CD8-positive, alpha-beta memory T cell (primary cell): ENCODE measurements around the gene PLCXD1. TPM values are rescaled to one million over a fixed set of nuclear protein-coding genes. Genes with fewer than 3 reads are reported as not detected.
"Not testable (repeated sequence)": the region's sequence is repeated elsewhere in the genome, so short reads cannot be mapped to it uniquely, and the experiment has no call there.

ENCODE experiments used
- CTCF ChIA-PET: fragments of 350-600 bp; sonication (Branson Sonifier 250); formaldehyde crosslinking; loops from one replicate; lab custom pipeline; 2021; ENCODE audit warnings: antibody characterized with exemption; lab: Charles Lee
- POLR2A ChIA-PET: fragments of 350-600 bp; sonication (Branson Sonifier 250); formaldehyde crosslinking; loops from one replicate; lab custom pipeline; 2021; ENCODE audit warnings: antibody characterized with exemption; lab: Charles Lee
- DNase-seq, 5 donors: peaks; one replicate each; pipeline versions ENCODE4 v3.0.0 to v3.0.0-alpha.2; 2020 to 2022; ENCODE audit warnings: mixed read lengths in 1 of 5
- H3K27ac ChIP-seq: one replicate; pipeline ENCODE4 v1.7.0; 2013; ENCODE audit warnings: low read depth, mild to moderate bottlenecking, low read length, moderate library complexity
- H3K27me3 ChIP-seq: 2 replicates; pipeline ENCODE4 v1.7.0; 2013; ENCODE audit warnings: low read length, mild to moderate bottlenecking; ENCODE audit not compliant: insufficient read depth, poor library complexity, severe bottlenecking
- H3K36me3 ChIP-seq: 2 replicates; pipeline ENCODE4 v1.7.0; 2013; ENCODE audit warnings: mild to moderate bottlenecking, low read length, moderate library complexity; ENCODE audit not compliant: insufficient read depth
- H3K4me1 ChIP-seq: 2 replicates; pipeline ENCODE4 v1.7.0; 2013; ENCODE audit warnings: mild to moderate bottlenecking, low read length, moderate library complexity; ENCODE audit not compliant: insufficient read depth
- H3K4me3 ChIP-seq: 2 replicates; pipeline ENCODE4 v1.7.0; 2013; ENCODE audit warnings: mild to moderate bottlenecking, low read length
- H3K9me3 ChIP-seq: 2 replicates; pipeline ENCODE4 v1.7.0; 2013; ENCODE audit warnings: mild to moderate bottlenecking, low read length
- H3K27ac Mint-ChIP-seq, 8 donors: one replicate each; pipeline ENCODE4 v1.8.0; 2020 to 2021; ENCODE audit warnings: mixed read lengths in 8 of 8, mild to moderate bottlenecking in 6 of 8, inconsistent platforms in 3 of 8, moderate library complexity in 3 of 8
- H3K27me3 Mint-ChIP-seq, 2 donors: one replicate each; pipeline ENCODE4 v1.8.0; 2020 to 2021; ENCODE audit warnings: mixed read lengths in 2 of 2, mild to moderate bottlenecking in 1 of 2, moderate library complexity in 1 of 2
- H3K36me3 Mint-ChIP-seq, 3 donors: one replicate each; pipeline ENCODE4 v1.8.0; 2020 to 2021; ENCODE audit warnings: mixed read lengths in 3 of 3, inconsistent platforms in 1 of 3, mild to moderate bottlenecking in 1 of 3
- H3K4me1 Mint-ChIP-seq, 3 donors: one replicate each; pipeline ENCODE4 v1.8.0; 2020 to 2021; ENCODE audit warnings: mixed read lengths in 3 of 3, inconsistent platforms in 1 of 3, mild to moderate bottlenecking in 1 of 3
- H3K4me3 Mint-ChIP-seq, 7 donors: one replicate each; pipeline ENCODE4 v1.8.0; 2020 to 2021; ENCODE audit warnings: mixed read lengths in 7 of 7, mild to moderate bottlenecking in 6 of 7, moderate library complexity in 4 of 7, inconsistent platforms in 2 of 7
- H3K9me3 Mint-ChIP-seq, 5 donors: one replicate each; pipeline ENCODE4 v1.8.0; 2020 to 2022; ENCODE audit warnings: mixed read lengths in 5 of 5, mild to moderate bottlenecking in 3 of 5, moderate library complexity in 2 of 5, inconsistent platforms in 1 of 5
- polyA plus RNA-seq: library from polyadenylated mRNA; unstranded; fragments of 300-500 nt; fragmentation: Illumina TruSeq; gene quantifications from one replicate; pipeline ENCODE4 v1.2.3, GENCODE V29; 2021
- total RNA-seq, 2 experiments: library from RNA; stranded (reverse); gene quantifications; one replicate each; pipeline ENCODE4 v1.2.3, GENCODE V29; 2021

PLCXD1 gene
- total and polyA plus RNA-seq, 3 experiments from 2014 or later, result 4.6 to 30.6 (median 28.5) TPM

DNA sequence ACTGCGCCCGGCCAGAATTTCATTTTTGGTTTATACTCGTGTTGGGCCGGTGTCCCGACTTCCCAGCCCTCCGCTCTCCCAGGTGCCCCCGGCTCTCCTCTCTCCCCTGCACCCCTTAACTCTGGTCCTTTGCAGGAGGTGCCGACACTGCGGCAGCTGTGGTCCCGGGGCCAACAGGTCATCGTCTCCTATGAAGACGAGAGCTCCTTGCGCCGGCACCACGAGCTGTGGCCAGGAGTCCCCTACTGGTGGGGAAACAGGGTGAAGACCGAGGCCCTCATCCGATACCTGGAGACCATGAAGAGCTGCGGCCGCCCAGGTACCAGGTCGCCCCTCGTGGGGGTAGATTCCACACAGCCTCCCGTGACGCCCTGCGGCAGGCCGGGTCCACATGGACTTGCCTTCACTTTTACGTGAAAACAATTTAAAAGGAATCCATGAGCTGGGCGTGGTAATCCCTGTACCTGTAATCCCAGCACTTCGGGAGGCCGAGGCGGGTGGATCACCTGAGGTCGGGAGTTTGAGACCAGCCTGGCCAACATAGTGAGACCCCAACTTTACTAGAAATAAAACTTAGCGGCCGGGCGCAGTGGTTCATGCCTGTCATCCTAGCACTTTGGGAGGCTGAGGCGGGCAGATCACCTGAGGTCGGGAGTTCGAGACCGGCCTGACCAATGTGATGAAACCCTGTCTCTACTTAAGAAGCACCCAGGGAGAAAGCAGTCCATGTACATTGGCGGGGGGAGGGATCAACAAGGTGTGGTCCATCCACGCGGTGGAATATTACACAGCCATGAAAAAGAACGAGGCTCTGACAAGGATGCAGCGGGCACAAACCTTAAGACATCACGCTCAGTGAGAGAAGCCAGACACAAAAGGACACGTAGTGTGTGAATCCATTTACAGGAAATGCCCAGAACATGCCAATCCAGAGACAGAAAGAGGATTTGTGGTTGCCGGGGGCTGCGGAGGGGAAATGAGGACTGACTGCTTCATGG, 12.0 kb downstream of the PLCXD1 start:
- Mint-ChIP-seq H3K36me3 (peaks cover 4 to 44% (median 10%) of the 10 kb centered on the region in 3 donors), H3K4me3 (no peak overlapping the region), H3K27ac (no peak overlapping the region), H3K9me3 (no peaks in the 10 kb centered on the region), H3K27me3 (no peaks in the 10 kb centered on the region), H3K4me1 (no peaks in the 10 kb centered on the region)
- ChIA-PET CTCF (no interaction called here), POLR2A (no interaction called here)
- peaks cover 12% of the 10 kb centered on the region for H3K36me3 ChIP-seq
- H3K4me3 ChIP-seq, result no peak overlapping the region
- DNase-seq, result no peak
- H3K9me3 ChIP-seq, result no peaks in the 10 kb centered on the region
- H3K27me3 ChIP-seq, result no peaks in the 10 kb centered on the region
- no peak overlapping the region for H3K27ac ChIP-seq
- H3K4me1 ChIP-seq, result no peaks in the 10 kb centered on the region

DNA sequence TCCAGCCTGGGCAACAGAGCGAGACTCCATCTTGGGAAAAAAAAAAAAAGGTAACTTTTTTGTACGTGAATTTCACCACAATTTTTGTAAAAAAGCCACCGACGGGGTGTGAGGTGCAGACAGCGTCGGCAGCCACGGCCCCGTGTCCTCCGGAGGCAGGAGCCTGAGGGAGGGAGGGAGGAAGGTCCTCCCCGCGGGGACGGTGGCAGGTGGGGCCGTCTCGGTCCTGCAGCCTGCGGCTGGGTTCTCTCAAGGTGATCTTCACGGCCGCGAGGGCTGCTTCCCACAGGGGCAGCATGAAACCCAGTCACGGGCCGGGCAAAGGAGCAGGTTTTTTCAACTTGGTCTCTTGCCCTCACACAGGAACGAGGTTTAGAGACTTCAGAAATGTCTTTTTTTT, 14.0 kb downstream of the PLCXD1 start:
- Histone ChIP-seq H3K4me1 (no peaks in the 10 kb centered on the region), H3K4me3 (no peak overlapping the region), H3K9me3 (no peaks in the 10 kb centered on the region), H3K36me3 (peaks cover 6% of the 10 kb centered on the region), H3K27me3 (no peaks in the 10 kb centered on the region), H3K27ac (no peak overlapping the region)
- Mint-ChIP-seq H3K27ac (no peak overlapping the region), H3K4me3 (no peak overlapping the region), H3K9me3 (no peaks in the 10 kb centered on the region), H3K36me3 (peaks cover 4 to 38% (median 9%) of the 10 kb centered on the region in 3 donors), H3K4me1 (no peaks in the 10 kb centered on the region), H3K27me3 (no peaks in the 10 kb centered on the region)
- POLR2A ChIA-PET, result no interaction called here
- peak in 1 of 5 donors; percentile 27 for DNase-seq
- CTCF ChIA-PET, result no interaction called here

DNA sequence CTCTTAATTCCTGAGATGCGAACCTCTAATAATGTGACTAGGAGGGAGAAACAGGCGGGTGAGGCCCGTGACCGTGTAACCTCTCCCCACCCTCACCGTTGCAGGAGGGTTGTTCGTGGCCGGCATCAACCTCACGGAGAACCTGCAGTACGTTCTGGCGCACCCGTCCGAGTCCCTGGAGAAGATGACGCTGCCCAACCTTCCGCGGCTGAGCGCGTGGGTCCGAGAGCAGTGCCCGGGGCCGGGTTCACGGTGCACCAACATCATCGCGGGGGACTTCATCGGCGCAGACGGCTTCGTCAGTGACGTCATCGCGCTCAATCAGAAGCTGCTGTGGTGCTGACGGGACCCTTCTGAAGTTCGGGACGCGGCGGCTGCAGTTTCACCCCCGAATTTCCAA, 17.8 kb downstream of the PLCXD1 start:
- ChIA-PET POLR2A (no interaction called here), CTCF (no interaction called here)
- Histone ChIP-seq H3K4me3 (no peak overlapping the region), H3K27ac (no peak overlapping the region), H3K4me1 (no peaks in the 10 kb centered on the region), H3K9me3 (no peaks in the 10 kb centered on the region), H3K36me3 (no peaks in the 10 kb centered on the region), H3K27me3 (no peaks in the 10 kb centered on the region)
- peaks cover 0 to 33% (median 9%) of the 10 kb centered on the region in 3 donors for H3K36me3 Mint-ChIP-seq
- H3K4me3 Mint-ChIP-seq, result no peak overlapping the region
- no peaks in the 10 kb centered on the region for H3K4me1 Mint-ChIP-seq
- peak in 1 of 5 donors; percentile 42 for DNase-seq
- no peaks in the 10 kb centered on the region for H3K9me3 Mint-ChIP-seq
- no peak overlapping the region for H3K27ac Mint-ChIP-seq
- no peaks in the 10 kb centered on the region for H3K27me3 Mint-ChIP-seq

DNA sequence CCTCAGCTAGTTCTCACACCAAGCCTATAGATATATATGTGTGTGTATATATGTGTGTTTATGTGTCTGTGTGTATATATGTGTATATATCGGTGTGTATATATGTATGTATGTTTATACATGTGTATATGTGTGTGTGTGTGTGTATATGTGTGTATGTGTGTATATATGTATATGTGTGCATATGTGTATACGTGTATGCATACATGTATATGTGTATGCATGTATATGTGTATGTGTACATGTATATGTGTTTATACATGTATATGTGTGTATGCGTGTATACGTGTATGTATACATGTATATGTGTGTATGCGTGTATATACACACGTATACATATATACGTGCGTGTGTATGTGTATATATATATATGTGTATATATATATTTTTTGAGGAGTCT, 19.2 kb downstream of the PLCXD1 start:
- Mint-ChIP-seq H3K27ac (peak overlapping the region in 1 of 8 donors; percentile 47), H3K9me3 (no peaks in the 10 kb centered on the region), H3K36me3 (peaks cover 3 to 43% (median 9%) of the 10 kb centered on the region in 3 donors), H3K4me1 (no peaks in the 10 kb centered on the region), H3K27me3 (no peaks in the 10 kb centered on the region), H3K4me3 (no peak overlapping the region)
- no peaks in the 10 kb centered on the region for H3K9me3 ChIP-seq
- ChIA-PET POLR2A (no interaction called here), CTCF (no interaction called here)
- H3K36me3 ChIP-seq, result no peaks in the 10 kb centered on the region
- H3K4me1 ChIP-seq, result no peaks in the 10 kb centered on the region
- H3K27ac ChIP-seq, result no peak overlapping the region
- no peak for DNase-seq
- H3K27me3 ChIP-seq, result no peaks in the 10 kb centered on the region
- H3K4me3 ChIP-seq, result no peak overlapping the region

DNA sequence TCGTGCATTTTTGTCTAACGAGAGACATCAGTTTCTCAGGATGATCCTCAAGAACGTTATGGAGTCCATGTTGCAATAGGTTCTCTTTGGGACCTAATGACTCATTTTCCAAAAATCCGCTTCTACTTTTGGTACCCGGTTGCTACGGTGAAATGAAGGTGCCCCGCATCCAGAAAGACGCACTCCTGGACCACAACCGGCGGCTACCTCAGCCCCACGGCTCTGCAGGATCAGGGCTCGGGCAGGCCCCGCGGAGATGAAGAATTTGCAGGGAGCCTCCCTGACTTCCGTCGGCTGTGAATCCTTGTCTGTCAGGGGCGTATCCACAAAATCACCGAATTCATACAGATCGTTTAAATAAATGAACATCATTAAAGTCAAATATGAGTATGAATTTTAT, 21.8 kb downstream of the PLCXD1 start:
- no peaks in the 10 kb centered on the region for H3K4me1 Mint-ChIP-seq
- H3K36me3 ChIP-seq, result peaks cover 8% of the 10 kb centered on the region
- H3K4me3 ChIP-seq, result no peak overlapping the region
- H3K4me1 ChIP-seq, result no peaks in the 10 kb centered on the region
- peaks cover 5 to 55% (median 8%) of the 10 kb centered on the region in 3 donors for H3K36me3 Mint-ChIP-seq
- no peaks in the 10 kb centered on the region for H3K9me3 Mint-ChIP-seq
- H3K27ac ChIP-seq, result no peak overlapping the region
- peaks cover 4% of the 10 kb centered on the region for H3K9me3 ChIP-seq
- H3K27me3 Mint-ChIP-seq, result no peaks in the 10 kb centered on the region
- ChIA-PET CTCF (no interaction called here), POLR2A (no interaction called here)
- no peaks in the 10 kb centered on the region for H3K27me3 ChIP-seq
- H3K4me3 Mint-ChIP-seq, result no peak overlapping the region
- no peak overlapping the region for H3K27ac Mint-ChIP-seq
- DNase-seq, result peak in 1 of 5 donors; percentile 34

DNA sequence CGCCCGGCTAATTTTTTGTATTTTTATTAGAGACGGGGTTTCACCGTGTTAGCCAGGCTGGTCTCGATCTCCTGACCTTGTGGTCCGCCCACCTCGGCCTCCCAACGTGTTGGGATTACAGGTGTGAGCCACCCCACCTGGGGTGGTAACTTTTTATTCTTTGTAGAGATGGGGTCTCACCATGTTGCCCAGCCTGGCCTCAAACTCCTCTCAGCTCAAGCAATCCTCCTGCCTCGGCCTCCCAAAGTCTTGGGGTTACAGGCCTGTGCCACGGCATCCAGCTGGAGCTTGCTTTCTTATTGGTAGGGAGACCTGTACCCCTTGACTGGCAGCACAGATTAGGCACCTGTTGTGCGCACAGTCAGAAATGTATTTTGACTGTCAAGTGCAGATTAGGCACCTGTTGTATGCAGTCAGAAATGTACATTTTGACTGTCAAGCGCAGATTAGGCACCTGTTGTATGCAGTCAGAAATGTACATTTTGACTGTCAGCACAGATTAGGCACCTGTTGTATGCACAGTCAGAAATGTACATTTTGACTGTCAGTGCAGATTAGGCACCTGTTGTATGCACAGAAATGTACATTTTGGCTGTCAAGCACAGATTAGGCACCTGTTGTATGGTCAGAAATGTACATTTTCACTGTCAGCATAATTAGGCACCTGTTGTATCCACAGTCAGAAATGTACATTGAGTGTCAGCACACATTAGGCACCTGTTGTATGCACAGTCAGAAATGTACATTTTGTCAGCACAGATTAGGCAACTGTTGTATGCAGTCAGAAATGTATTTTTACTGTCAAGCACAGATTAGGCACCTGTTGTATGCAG, 24.8 kb downstream of the PLCXD1 start:
- H3K4me3 ChIP-seq, H3K4me3 Mint-ChIP-seq, H3K9me3 Mint-ChIP-seq, H3K27me3 Mint-ChIP-seq, CTCF ChIA-PET, H3K4me1 ChIP-seq, H3K9me3 ChIP-seq, H3K27ac ChIP-seq, H3K36me3 ChIP-seq, POLR2A ChIA-PET, H3K27me3 ChIP-seq, H3K4me1 Mint-ChIP-seq: not testable (repeated sequence)
- H3K27ac Mint-ChIP-seq, result peak overlapping the region in 2 of 8 donors; percentile 6 to 10
- H3K36me3 Mint-ChIP-seq, result peaks cover 7 to 68% (median 8%) of the 10 kb centered on the region in 3 donors
- DNase-seq, result peak in 1 of 5 donors; percentile 42

DNA sequence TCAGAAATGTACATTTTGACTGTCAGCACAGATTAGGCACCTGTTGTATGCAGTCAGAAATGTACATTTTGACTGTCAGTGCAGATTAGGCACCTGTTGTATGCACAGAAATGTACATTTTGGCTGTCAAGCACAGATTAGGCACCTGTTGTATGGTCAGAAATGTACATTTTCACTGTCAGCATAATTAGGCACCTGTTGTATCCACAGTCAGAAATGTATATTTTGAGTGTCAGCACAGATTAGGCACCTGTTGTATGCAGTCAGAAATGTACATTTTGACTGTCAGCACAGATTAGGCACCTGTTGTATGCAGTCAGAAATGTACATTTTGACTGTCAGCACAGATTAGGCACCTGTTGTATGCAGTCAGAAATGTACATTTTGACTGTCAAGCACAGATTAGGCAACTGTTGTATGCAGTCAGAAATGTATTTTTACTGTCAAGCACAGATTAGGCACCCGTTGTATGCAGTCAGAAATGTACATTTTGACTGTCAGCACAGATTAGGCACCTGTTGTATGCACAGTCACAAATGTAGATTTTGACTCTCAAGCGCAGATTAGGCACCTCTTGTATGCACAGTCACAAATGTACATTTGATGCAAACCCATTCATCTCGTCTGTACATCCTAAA, 25.6 kb downstream of the PLCXD1 start:
- H3K4me1 Mint-ChIP-seq, H3K9me3 ChIP-seq, H3K9me3 Mint-ChIP-seq, POLR2A ChIA-PET, H3K27me3 Mint-ChIP-seq, DNase-seq, H3K27ac Mint-ChIP-seq, H3K4me3 Mint-ChIP-seq, H3K4me1 ChIP-seq, H3K4me3 ChIP-seq, H3K27ac ChIP-seq, CTCF ChIA-PET, H3K27me3 ChIP-seq: not testable (repeated sequence)
- peaks cover 11% of the 10 kb centered on the region for H3K36me3 ChIP-seq
- peaks cover 8 to 69% (median 8%) of the 10 kb centered on the region in 3 donors for H3K36me3 Mint-ChIP-seq
